ENCODE data around the gene NUP205.
A peak's percentile ranks its signal among the peaks of the same experiment; 100 is the strongest.

NUP205 gene

GRCh38 chr7:135659159-135659846 lies 101.6 kb downstream of the NUP205 start:
- TF ChIP-seq, protein P1, sequence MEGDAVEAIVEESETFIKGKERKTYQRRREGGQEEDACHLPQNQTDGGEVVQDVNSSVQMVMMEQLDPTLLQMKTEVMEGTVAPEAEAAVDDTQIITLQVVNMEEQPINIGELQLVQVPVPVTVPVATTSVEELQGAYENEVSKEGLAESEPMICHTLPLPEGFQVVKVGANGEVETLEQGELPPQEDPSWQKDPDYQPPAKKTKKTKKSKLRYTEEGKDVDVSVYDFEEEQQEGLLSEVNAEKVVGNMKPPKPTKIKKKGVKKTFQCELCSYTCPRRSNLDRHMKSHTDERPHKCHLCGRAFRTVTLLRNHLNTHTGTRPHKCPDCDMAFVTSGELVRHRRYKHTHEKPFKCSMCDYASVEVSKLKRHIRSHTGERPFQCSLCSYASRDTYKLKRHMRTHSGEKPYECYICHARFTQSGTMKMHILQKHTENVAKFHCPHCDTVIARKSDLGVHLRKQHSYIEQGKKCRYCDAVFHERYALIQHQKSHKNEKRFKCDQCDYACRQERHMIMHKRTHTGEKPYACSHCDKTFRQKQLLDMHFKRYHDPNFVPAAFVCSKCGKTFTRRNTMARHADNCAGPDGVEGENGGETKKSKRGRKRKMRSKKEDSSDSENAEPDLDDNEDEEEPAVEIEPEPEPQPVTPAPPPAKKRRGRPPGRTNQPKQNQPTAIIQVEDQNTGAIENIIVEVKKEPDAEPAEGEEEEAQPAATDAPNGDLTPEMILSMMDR (IDR thresholded peaks at IDR 0.05; ENCODE audit: low read length) = no peak
- no peak for TF ChIP-seq EZH2 (IDR thresholded peaks at IDR 0.05; ENCODE audit: borderline replicate concordance, low read length)
- H3K9me3 ChIP-seq (ENCODE audit: low read length) = no peaks in the 10 kb centered on the region
- no peaks in the 10 kb centered on the region for H4K20me1 ChIP-seq (ENCODE audit: insufficient read depth, low read length)
- H3F3A ChIP-seq (ENCODE audit: insufficient read depth, low read length) = no peaks in the 10 kb centered on the region
- H3K79me2 ChIP-seq (ENCODE audit: insufficient read depth, low read length) = peaks cover 10% of the 10 kb centered on the region
- H3K27me3 ChIP-seq (ENCODE audit: insufficient read depth, low read length) = no peaks in the 10 kb centered on the region
- H3K4me1 ChIP-seq (ENCODE audit: insufficient read depth, low read length, severe bottlenecking) = peaks cover 23% of the 10 kb centered on the region
- H3K4me2 ChIP-seq (ENCODE audit: low read length) = no peak overlapping the region
- no peak overlapping the region for H3K9ac ChIP-seq (ENCODE audit: low read length)
- no peaks in the 10 kb centered on the region for H3K36me3 ChIP-seq (ENCODE audit: insufficient read depth, low read length)
- H3K27ac ChIP-seq (ENCODE audit: low read depth, low read length, poor library complexity, severe bottlenecking) = no peak overlapping the region
- no peak overlapping the region for H3K4me3 ChIP-seq (ENCODE audit: low read depth, low read length, poor library complexity, severe bottlenecking)
- H2AFZ ChIP-seq (ENCODE audit: low read length) = no peak overlapping the region
- H3K9me2 ChIP-seq (ENCODE audit: low read depth, low read length) = no peaks in the 10 kb centered on the region

- Histone ChIP-seq H3K27ac (ENCODE audit: low read depth, low read length, poor library complexity, severe bottlenecking) (peak overlapping the region; percentile 68), H2AFZ (ENCODE audit: low read length) (peak overlapping the region; percentile 26; the same call in 1 of the 2 replicates)
These were observed 103.8 kb downstream of the NUP205 start for GRCh38 chr7:135661311-135662122.

GRCh38 chr7:135662123-135662372 lies 104.3 kb downstream of the NUP205 start:
- peak overlapping the region; percentile 89 for H3K9ac ChIP-seq (ENCODE audit: low read length)
- peaks cover 32% of the 10 kb centered on the region for H3K4me1 ChIP-seq (ENCODE audit: insufficient read depth, low read length, severe bottlenecking)
- no peaks in the 10 kb centered on the region for H4K20me1 ChIP-seq (ENCODE audit: insufficient read depth, low read length)
- H3K4me2 ChIP-seq (ENCODE audit: low read length) = peak overlapping the region; percentile 91
- 0 out of 2 replicates have a peak, but pooled peaks cover 6% of the 10 kb centered on the region for H3K36me3 ChIP-seq (ENCODE audit: insufficient read depth, low read length)
- 0 out of 2 replicates have a peak, but pooled peaks cover 7% of the 10 kb centered on the region for H3F3A ChIP-seq (ENCODE audit: insufficient read depth, low read length)
- peak overlapping the region; percentile 26; the same call in 1 of the 2 replicates for H2AFZ ChIP-seq (ENCODE audit: low read length)
- no peaks in the 10 kb centered on the region for H3K27me3 ChIP-seq (ENCODE audit: insufficient read depth, low read length)
- peak overlapping the region; percentile 83 for H3K4me3 ChIP-seq (ENCODE audit: low read depth, low read length, poor library complexity, severe bottlenecking)
- no peak for TF ChIP-seq EZH2 (IDR thresholded peaks at IDR 0.05; ENCODE audit: borderline replicate concordance, low read length)
- TF ChIP-seq, protein P1 (IDR thresholded peaks at IDR 0.05; ENCODE audit: low read length) = peak; percentile 71
- H3K79me2 ChIP-seq (ENCODE audit: insufficient read depth, low read length) = peaks cover 27% of the 10 kb centered on the region
- H3K9me3 ChIP-seq (ENCODE audit: low read length) = no peaks in the 10 kb centered on the region
- no peaks in the 10 kb centered on the region for H3K9me2 ChIP-seq (ENCODE audit: low read depth, low read length)
- H3K27ac ChIP-seq (ENCODE audit: low read depth, low read length, poor library complexity, severe bottlenecking) = peak overlapping the region; percentile 68

More at GRCh38 chr7:135661311-135662122, 103.8 kb downstream of the NUP205 start:
- Histone ChIP-seq H3F3A (ENCODE audit: insufficient read depth, low read length) (0 out of 2 replicates have a peak, but pooled peaks cover 7% of the 10 kb centered on the region), H3K4me1 (ENCODE audit: insufficient read depth, low read length, severe bottlenecking) (peaks cover 32% of the 10 kb centered on the region), H3K4me2 (ENCODE audit: low read length) (peak overlapping the region; percentile 91), H3K9me3 (ENCODE audit: low read length) (no peaks in the 10 kb centered on the region), H3K9ac (ENCODE audit: low read length) (peak overlapping the region; percentile 89), H4K20me1 (ENCODE audit: insufficient read depth, low read length) (no peaks in the 10 kb centered on the region), H3K79me2 (ENCODE audit: insufficient read depth, low read length) (peaks cover 23% of the 10 kb centered on the region), H3K27me3 (ENCODE audit: insufficient read depth, low read length) (no peaks in the 10 kb centered on the region), H3K9me2 (ENCODE audit: low read depth, low read length) (no peaks in the 10 kb centered on the region), H3K4me3 (ENCODE audit: low read depth, low read length, poor library complexity, severe bottlenecking) (peak overlapping the region; percentile 83), H3K36me3 (ENCODE audit: insufficient read depth, low read length) (0 out of 2 replicates have a peak, but pooled peaks cover 2% of the 10 kb centered on the region)
- no peak for TF ChIP-seq EZH2 (IDR thresholded peaks at IDR 0.05; ENCODE audit: borderline replicate concordance, low read length)
- TF ChIP-seq, protein P1 (IDR thresholded peaks at IDR 0.05; ENCODE audit: low read length) = no peak

Measured in OCI-LY1 (cell line).